ENCODE data around the gene PGA3. TPM values are rescaled to one million over a fixed set of nuclear protein-coding genes. Genes with fewer than 3 reads are reported as not detected.

The PGA3 gene
- total RNA-seq, 1 experiment from 2014 or later, result not detected

DNA sequence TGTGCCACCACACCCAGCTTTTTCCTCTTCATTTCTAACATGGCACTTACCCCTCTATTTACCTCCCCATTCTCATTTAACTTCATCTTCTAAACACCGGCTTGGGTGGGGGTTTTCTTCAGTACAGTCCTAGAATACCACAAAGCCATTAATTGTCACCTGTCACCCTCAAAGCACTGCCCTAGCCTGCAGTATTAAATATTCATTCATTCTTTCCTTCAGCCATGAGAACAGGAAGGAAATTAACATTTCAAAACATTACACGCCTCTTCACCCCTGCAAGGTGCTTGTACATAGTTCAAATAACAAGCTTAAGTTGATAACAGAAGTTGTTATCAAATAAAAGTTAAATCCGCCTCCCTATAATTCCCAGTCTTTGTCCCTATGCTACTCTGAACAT, 31.4 kb upstream of the PGA3 start:
- no peak overlapping the region for H3K9ac ChIP-seq (ENCODE audit: low read length)
- TF ChIP-seq ELF1 (IDR thresholded peaks at IDR 0.05; ENCODE audit: borderline replicate concordance, low read depth), result no peak
- TF ChIP-seq EGR1 (IDR thresholded peaks at IDR 0.05; ENCODE audit: low read depth), result no peak
- TF ChIP-seq SP1 (IDR thresholded peaks at IDR 0.05; ENCODE audit: low read depth), result no peak
- TF ChIP-seq TCF7L2 (IDR thresholded peaks at IDR 0.05; ENCODE audit: borderline replicate concordance, extremely low read depth, insufficient read depth, insufficient read length), result no peak
- no peak for TF ChIP-seq JUND (IDR thresholded peaks at IDR 0.05)
- no peak for TF ChIP-seq CBX3 (IDR thresholded peaks at IDR 0.05; ENCODE audit: low read depth)
- TF ChIP-seq, protein P1, sequence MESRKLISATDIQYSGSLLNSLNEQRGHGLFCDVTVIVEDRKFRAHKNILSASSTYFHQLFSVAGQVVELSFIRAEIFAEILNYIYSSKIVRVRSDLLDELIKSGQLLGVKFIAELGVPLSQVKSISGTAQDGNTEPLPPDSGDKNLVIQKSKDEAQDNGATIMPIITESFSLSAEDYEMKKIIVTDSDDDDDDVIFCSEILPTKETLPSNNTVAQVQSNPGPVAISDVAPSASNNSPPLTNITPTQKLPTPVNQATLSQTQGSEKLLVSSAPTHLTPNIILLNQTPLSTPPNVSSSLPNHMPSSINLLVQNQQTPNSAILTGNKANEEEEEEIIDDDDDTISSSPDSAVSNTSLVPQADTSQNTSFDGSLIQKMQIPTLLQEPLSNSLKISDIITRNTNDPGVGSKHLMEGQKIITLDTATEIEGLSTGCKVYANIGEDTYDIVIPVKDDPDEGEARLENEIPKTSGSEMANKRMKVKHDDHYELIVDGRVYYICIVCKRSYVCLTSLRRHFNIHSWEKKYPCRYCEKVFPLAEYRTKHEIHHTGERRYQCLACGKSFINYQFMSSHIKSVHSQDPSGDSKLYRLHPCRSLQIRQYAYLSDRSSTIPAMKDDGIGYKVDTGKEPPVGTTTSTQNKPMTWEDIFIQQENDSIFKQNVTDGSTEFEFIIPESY (IDR thresholded peaks at IDR 0.05; ENCODE audit: extremely low read depth, insufficient replicate concordance, low read length), result no peak
- TF ChIP-seq POLR2AphosphoS5 (IDR thresholded peaks at IDR 0.05; ENCODE audit: low read depth, low read length), result no peak
- no peak for TF ChIP-seq ZNF274 (IDR thresholded peaks at IDR 0.05; ENCODE audit: low read depth, low read length)
- TF ChIP-seq YY1 (IDR thresholded peaks at IDR 0.05; ENCODE audit: extremely low read depth, insufficient replicate concordance, low read depth, low read length), result no peak
- TF ChIP-seq FOSL1 (IDR thresholded peaks at IDR 0.05; ENCODE audit: low read depth), result no peak
- TF ChIP-seq SRF (IDR thresholded peaks at IDR 0.05; ENCODE audit: low read depth), result no peak
- TF ChIP-seq EZH2 (IDR thresholded peaks at IDR 0.05), result no peak
- TF ChIP-seq ZFX (IDR thresholded peaks at IDR 0.05), result no peak
- TF ChIP-seq SIN3A (IDR thresholded peaks at IDR 0.05; ENCODE audit: low read depth), result no peak
- no peak for TF ChIP-seq CEBPB (IDR thresholded peaks at IDR 0.05; ENCODE audit: low read depth)
- TF ChIP-seq, protein P2, sequence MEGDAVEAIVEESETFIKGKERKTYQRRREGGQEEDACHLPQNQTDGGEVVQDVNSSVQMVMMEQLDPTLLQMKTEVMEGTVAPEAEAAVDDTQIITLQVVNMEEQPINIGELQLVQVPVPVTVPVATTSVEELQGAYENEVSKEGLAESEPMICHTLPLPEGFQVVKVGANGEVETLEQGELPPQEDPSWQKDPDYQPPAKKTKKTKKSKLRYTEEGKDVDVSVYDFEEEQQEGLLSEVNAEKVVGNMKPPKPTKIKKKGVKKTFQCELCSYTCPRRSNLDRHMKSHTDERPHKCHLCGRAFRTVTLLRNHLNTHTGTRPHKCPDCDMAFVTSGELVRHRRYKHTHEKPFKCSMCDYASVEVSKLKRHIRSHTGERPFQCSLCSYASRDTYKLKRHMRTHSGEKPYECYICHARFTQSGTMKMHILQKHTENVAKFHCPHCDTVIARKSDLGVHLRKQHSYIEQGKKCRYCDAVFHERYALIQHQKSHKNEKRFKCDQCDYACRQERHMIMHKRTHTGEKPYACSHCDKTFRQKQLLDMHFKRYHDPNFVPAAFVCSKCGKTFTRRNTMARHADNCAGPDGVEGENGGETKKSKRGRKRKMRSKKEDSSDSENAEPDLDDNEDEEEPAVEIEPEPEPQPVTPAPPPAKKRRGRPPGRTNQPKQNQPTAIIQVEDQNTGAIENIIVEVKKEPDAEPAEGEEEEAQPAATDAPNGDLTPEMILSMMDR (IDR thresholded peaks at IDR 0.05 in 2 of 3, conservative IDR thresholded peaks at IDR 0.05 in 1 of 3; ENCODE audit: borderline replicate concordance in 1 of 3, insufficient read depth in 1 of 3, low read depth in 2 of 3, low read length in 2 of 3), result no peak
- TF ChIP-seq, protein P3, sequence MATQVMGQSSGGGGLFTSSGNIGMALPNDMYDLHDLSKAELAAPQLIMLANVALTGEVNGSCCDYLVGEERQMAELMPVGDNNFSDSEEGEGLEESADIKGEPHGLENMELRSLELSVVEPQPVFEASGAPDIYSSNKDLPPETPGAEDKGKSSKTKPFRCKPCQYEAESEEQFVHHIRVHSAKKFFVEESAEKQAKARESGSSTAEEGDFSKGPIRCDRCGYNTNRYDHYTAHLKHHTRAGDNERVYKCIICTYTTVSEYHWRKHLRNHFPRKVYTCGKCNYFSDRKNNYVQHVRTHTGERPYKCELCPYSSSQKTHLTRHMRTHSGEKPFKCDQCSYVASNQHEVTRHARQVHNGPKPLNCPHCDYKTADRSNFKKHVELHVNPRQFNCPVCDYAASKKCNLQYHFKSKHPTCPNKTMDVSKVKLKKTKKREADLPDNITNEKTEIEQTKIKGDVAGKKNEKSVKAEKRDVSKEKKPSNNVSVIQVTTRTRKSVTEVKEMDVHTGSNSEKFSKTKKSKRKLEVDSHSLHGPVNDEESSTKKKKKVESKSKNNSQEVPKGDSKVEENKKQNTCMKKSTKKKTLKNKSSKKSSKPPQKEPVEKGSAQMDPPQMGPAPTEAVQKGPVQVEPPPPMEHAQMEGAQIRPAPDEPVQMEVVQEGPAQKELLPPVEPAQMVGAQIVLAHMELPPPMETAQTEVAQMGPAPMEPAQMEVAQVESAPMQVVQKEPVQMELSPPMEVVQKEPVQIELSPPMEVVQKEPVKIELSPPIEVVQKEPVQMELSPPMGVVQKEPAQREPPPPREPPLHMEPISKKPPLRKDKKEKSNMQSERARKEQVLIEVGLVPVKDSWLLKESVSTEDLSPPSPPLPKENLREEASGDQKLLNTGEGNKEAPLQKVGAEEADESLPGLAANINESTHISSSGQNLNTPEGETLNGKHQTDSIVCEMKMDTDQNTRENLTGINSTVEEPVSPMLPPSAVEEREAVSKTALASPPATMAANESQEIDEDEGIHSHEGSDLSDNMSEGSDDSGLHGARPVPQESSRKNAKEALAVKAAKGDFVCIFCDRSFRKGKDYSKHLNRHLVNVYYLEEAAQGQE (IDR thresholded peaks at IDR 0.05; ENCODE audit: low read depth), result no peak
- H3K4me2 ChIP-seq (ENCODE audit: low read length), result no peak overlapping the region
- H3K79me2 ChIP-seq (ENCODE audit: insufficient read depth, low read length), result no peaks in the 10 kb centered on the region
- no peak overlapping the region for H3K27ac ChIP-seq (ENCODE audit: low read depth, low read length)
- ChIA-PET RAD21 (ENCODE audit: low non-redundant PET in 1 of 2, low total read pairs in 2 of 2, uncharacterized antibody in 2 of 2, unreplicated experiment in 2 of 2) (no interaction called here), POLR2A (no interaction called here), CTCF (no interaction called here)
- no peaks in the 10 kb centered on the region for H3K4me1 ChIP-seq (ENCODE audit: control insufficient read depth in 1 of 2, insufficient read depth in 2 of 2, low read length in 2 of 2)
- no peaks in the 10 kb centered on the region for H3K9me2 ChIP-seq (ENCODE audit: insufficient read depth)
- no peaks in the 10 kb centered on the region for H4K20me1 ChIP-seq (ENCODE audit: insufficient read depth)
- H2AFZ ChIP-seq (ENCODE audit: low read depth, low read length, poor library complexity, severe bottlenecking), result no peak overlapping the region
- H3K27me3 ChIP-seq (ENCODE audit: insufficient read depth, low read length), result no peaks in the 10 kb centered on the region
- BruUV-seq (replicated peaks), result no TSS peak
- no peak overlapping the region for H3K4me3 ChIP-seq (replicated peaks in 1 of 2; ENCODE audit: low read depth in 1 of 2, low read length in 2 of 2)
- no peaks in the 10 kb centered on the region for H3K36me3 ChIP-seq (ENCODE audit: control insufficient read depth in 1 of 2, insufficient read depth in 2 of 2, low read length in 2 of 2)
- no peak for DNase-seq (ENCODE audit: low read depth, low spot score)
- ATAC-seq, result no peak
- no peaks in the 10 kb centered on the region for H3K9me3 ChIP-seq (ENCODE audit: control insufficient read depth in 1 of 2, insufficient read depth in 1 of 2, low read depth in 1 of 2, low read length in 2 of 2)
- intact Hi-C loops (cut with micrococcal nuclease), result no loop called here
